H1 (cell line): ENCODE data around the gene SGCD. TPM values are rescaled to one million over a fixed set of nuclear protein-coding genes. Genes with fewer than 3 reads are reported as not detected.
A peak's percentile ranks its signal among the peaks of the same experiment; 100 is the strongest.
"Not testable (repeated sequence)": the region's sequence is repeated elsewhere in the genome, so short reads cannot be mapped to it uniquely, and the experiment has no call there.

Source experiments
- CTCF ChIA-PET: fragments of 300-600 bp; sonication (Branson Sonifier 250); formaldehyde crosslinking; loops from one replicate; lab custom pipeline; 2021; ENCODE audit not compliant: partially characterized antibody; lab: Charles Lee
- POLR2A ChIA-PET: fragments of 300-600 bp; sonication (Branson Sonifier 250); formaldehyde crosslinking; loops from one replicate; lab custom pipeline; 2021; ENCODE audit warnings: inconsistent platforms; ENCODE audit not compliant: partially characterized antibody; lab: Charles Lee
- DNase-seq, 2 experiments: peaks; one replicate each; pipeline versions ENCODE4 v3.0.0 to v3.0.0-alpha.2; 2010 to 2022; ENCODE audit warnings: low spot score in 2 of 2, low read depth in 1 of 2, mixed read lengths in 1 of 2
- FAIRE-seq: peaks from 2 replicates; lab custom pipeline; 2011; peaks lifted over from hg19 to GRCh38; lab: Jason Lieb, UNC
- H2AFZ ChIP-seq: 2 replicates; pipeline ENCODE4 v1.8.1; 2012; ENCODE audit warnings: low read length, inconsistent platforms
- H2AK5ac ChIP-seq: 2 replicates; pipeline ENCODE4 v1.6.1; 2013; ENCODE audit warnings: low read depth, low read length
- H2BK120ac ChIP-seq: replicated peaks from 2 replicates; pipeline ENCODE3; 2013; ENCODE audit warnings: low read depth, low read length, inconsistent platforms
- H2BK12ac ChIP-seq: 2 replicates; pipeline ENCODE4 v1.6.1; 2013; ENCODE audit warnings: low read depth, low read length
- H2BK15ac ChIP-seq: 2 replicates; pipeline ENCODE4 v1.6.1; 2013; ENCODE audit warnings: low read length
- H2BK20ac ChIP-seq: 2 replicates; pipeline ENCODE4 v1.6.1; 2013; ENCODE audit warnings: low read length
- H2BK5ac ChIP-seq: 2 replicates; pipeline ENCODE4 v1.6.1; 2013; ENCODE audit warnings: low read depth, low read length
- H3K14ac ChIP-seq: 2 replicates; pipeline ENCODE4 v1.6.1; 2013; ENCODE audit warnings: inconsistent platforms; ENCODE audit not compliant: insufficient read length
- H3K18ac ChIP-seq: 2 replicates; pipeline ENCODE4 v1.6.1; 2013; ENCODE audit warnings: low read length; ENCODE audit errors: extremely low read depth
- H3K23ac ChIP-seq: 2 replicates; pipeline ENCODE4 v1.6.1; 2013; ENCODE audit warnings: inconsistent platforms; ENCODE audit not compliant: insufficient read length
- H3K23me2 ChIP-seq: 2 replicates; pipeline ENCODE4 v1.6.1; 2013; ENCODE audit warnings: low read depth, low read length
- H3K27ac ChIP-seq: 2 replicates; pipeline ENCODE4 v1.6.1; 2011; ENCODE audit warnings: low read depth, low read length, inconsistent platforms
- H3K27me3 ChIP-seq, 4 experiments: replicated peaks in 1 of 4; 1 replicate in 1 of 4; 2 replicates in 3 of 4; pipeline versions ENCODE4 v1.6.1 to v1.8.1; 2011 to 2013; ENCODE audit warnings: low read length in 3 of 4, mild to moderate bottlenecking in 3 of 4, inconsistent platforms in 2 of 4, mixed read lengths in 2 of 4, moderate library complexity in 1 of 4; ENCODE audit not compliant: control insufficient read depth in 3 of 4, insufficient read depth in 3 of 4; ENCODE audit errors: extremely low read depth in 1 of 4
- H3K36me3 ChIP-seq, 4 experiments: 2 replicates each; pipeline versions ENCODE4 v1.6.1 to v1.8.1; 2011 to 2013; ENCODE audit warnings: mild to moderate bottlenecking in 4 of 4, low read length in 3 of 4, moderate library complexity in 2 of 4, control low read depth in 1 of 4, inconsistent platforms in 1 of 4; ENCODE audit not compliant: insufficient read depth in 4 of 4, control insufficient read depth in 2 of 4
- H3K4ac ChIP-seq: replicated peaks from 2 replicates; pipeline ENCODE3; 2013; ENCODE audit warnings: low read length, low read depth, mixed read lengths, inconsistent platforms; ENCODE audit not compliant: insufficient read length
- H3K4me1 ChIP-seq, 4 experiments: replicated peaks in 1 of 4; 1 replicate in 1 of 4; 2 replicates in 3 of 4; pipeline versions ENCODE4 v1.6.1 to v1.8.1; 2011 to 2013; ENCODE audit warnings: low read length in 3 of 4, inconsistent platforms in 2 of 4, mixed read lengths in 1 of 4; ENCODE audit not compliant: insufficient read depth in 4 of 4, control insufficient read depth in 3 of 4
- H3K4me2 ChIP-seq, 2 experiments: 2 replicates each; pipeline versions ENCODE4 v1.6.1 to v1.8.1; 2011 to 2013; ENCODE audit warnings: low read depth in 2 of 2, low read length in 2 of 2, control low read depth in 1 of 2, inconsistent platforms in 1 of 2, mild to moderate bottlenecking in 1 of 2; ENCODE audit not compliant: insufficient read depth in 1 of 2
- H3K4me3 ChIP-seq, 4 experiments: fragments of 200-600, 300-600 bp in 1 of 4; sonication (generic), shearing (Covaris generic), sonication (Bioruptor Twin) in 1 of 4; 2 replicates each; pipeline versions ENCODE4 v1.5.1 to v1.8.1; 2011 to 2016; ENCODE audit warnings: low read length in 4 of 4, low read depth in 3 of 4, control low read depth in 2 of 4, inconsistent platforms in 2 of 4, mild to moderate bottlenecking in 2 of 4, mixed read lengths in 1 of 4, moderate library complexity in 1 of 4; ENCODE audit not compliant: insufficient read depth in 2 of 4; ENCODE audit errors: extremely low read depth in 1 of 4
- H3K56ac ChIP-seq: replicated peaks from 2 replicates; pipeline ENCODE3; 2013; ENCODE audit warnings: low read depth, mild to moderate bottlenecking, mixed read lengths, low read length, inconsistent platforms; ENCODE audit not compliant: insufficient read length
- H3K79me1 ChIP-seq: 2 replicates; pipeline ENCODE4 v1.6.1; 2013; ENCODE audit warnings: low read depth, low read length, control low read depth
- H3K79me2 ChIP-seq, 2 experiments: 2 replicates each; pipeline versions ENCODE4 v1.6.1 to v1.8.1; 2012 to 2013; ENCODE audit warnings: low read length in 2 of 2, mild to moderate bottlenecking in 2 of 2, inconsistent platforms in 1 of 2; ENCODE audit not compliant: insufficient read depth in 2 of 2, control insufficient read depth in 1 of 2
- H3K9ac ChIP-seq, 4 experiments: replicated peaks in 1 of 4; 1 replicate in 1 of 4; 2 replicates in 3 of 4; pipeline versions ENCODE4 v1.6.1 to v1.8.1; 2011 to 2013; ENCODE audit warnings: low read depth in 3 of 4, low read length in 3 of 4, control low read depth in 2 of 4, mild to moderate bottlenecking in 2 of 4, moderate library complexity in 2 of 4, inconsistent platforms in 1 of 4; ENCODE audit errors: extremely low read depth in 1 of 4
- H3K9me3 ChIP-seq, 2 experiments: 2 replicates each; pipeline versions ENCODE4 v1.6.1 to v1.8.1; 2012 to 2013; ENCODE audit warnings: mild to moderate bottlenecking in 2 of 2, moderate library complexity in 2 of 2, control low read depth in 1 of 2, inconsistent platforms in 1 of 2, low read depth in 1 of 2, low read length in 1 of 2, mixed read lengths in 1 of 2; ENCODE audit not compliant: insufficient read depth in 2 of 2
- H4K20me1 ChIP-seq, 2 experiments: replicated peaks in 1 of 2; 2 replicates each; pipeline versions ENCODE3 to v1.8.1; 2011 to 2013; ENCODE audit warnings: inconsistent platforms in 2 of 2, low read length in 2 of 2, mild to moderate bottlenecking in 1 of 2; ENCODE audit not compliant: insufficient read depth in 2 of 2, control insufficient read depth in 1 of 2
- H4K5ac ChIP-seq: 2 replicates; pipeline ENCODE4 v1.6.1; 2013; ENCODE audit warnings: low read length, low read depth, mixed read lengths, inconsistent platforms; ENCODE audit not compliant: insufficient read length
- H4K8ac ChIP-seq: 2 replicates; pipeline ENCODE4 v1.8.0; 2013; ENCODE audit warnings: mild to moderate bottlenecking, moderate library complexity, low read length, inconsistent platforms; ENCODE audit not compliant: insufficient read depth; ENCODE audit errors: extremely low read depth
- H4K91ac ChIP-seq: replicated peaks from 2 replicates; pipeline ENCODE3; 2013; ENCODE audit warnings: low read length, mixed read lengths, inconsistent platforms; ENCODE audit not compliant: insufficient read length
- RAD21 ChIP-seq, 2 experiments: IDR thresholded peaks in 1 of 2; conservative IDR thresholded peaks in 1 of 2; 2 replicates each; pipeline ENCODE4 v1.6.1; 2011; ENCODE audit warnings: low read depth in 2 of 2, low read length in 2 of 2, improper control_type of control experiment in 1 of 2, inconsistent platforms in 1 of 2, mild to moderate bottlenecking in 1 of 2, moderate library complexity in 1 of 2
- WGBS, 2 experiments: shearing (Covaris generic) in 1 of 2; methylation state at CpG; one replicate each; pipeline versions ENCODE4 v1.1.6 to v1.1.7; 2013 to 2015; ENCODE audit warnings: low lambda C conversion rate in 2 of 2, mixed read lengths in 2 of 2, inconsistent platforms in 1 of 2, low coverage in 1 of 2, missing lambda C conversion rate in 1 of 2; ENCODE audit not compliant: insufficient replicate concordance in 2 of 2, insufficient coverage in 1 of 2, insufficient read length in 1 of 2; ENCODE audit errors: extremely low coverage in 1 of 2, missing lambda C conversion rate in 1 of 2; 5-methylcytosine and 5-hydroxymethylcytosine counted together
- polyA plus RNA-seq, 7 experiments: library from polyadenylated mRNA; depleted of rRNA in 3 of 7; stranded (reverse) in 5 of 7; unstranded in 2 of 7; fragments of >200 nt in 5 of 7; fragments of 200-250 nt in 2 of 7; gene quantifications; 1 replicate in 5 of 7; 2 replicates in 1 of 7; 4 replicates in 1 of 7; pipeline versions ENCODE4 v1.2.1 to v1.2.3, GENCODE V29; 2011 to 2013; ENCODE audit warnings: missing spikeins in 2 of 7, mixed read lengths in 2 of 7
- total RNA-seq: library from RNA; stranded (reverse); fragmentation: NEBNext Ultra II Directional; extraction: Animal tissue kit (Norgen Biotek cat#: 25700); gene quantifications from 2 replicates; pipeline ENCODE4 v1.2.1, GENCODE V29; 2021
- TF ChIP-seq, protein P1 (sequence below), 3 experiments: IDR thresholded peaks; 1 replicate in 2 of 3; 2 replicates in 1 of 3; pipeline versions ENCODE4 v1.5.1 to v1.6.1; 2011; ENCODE audit warnings: low read length in 3 of 3, mild to moderate bottlenecking in 3 of 3, inconsistent platforms in 2 of 3, low read depth in 1 of 3, moderate library complexity in 1 of 3; ENCODE audit not compliant: insufficient read depth in 1 of 3; ENCODE audit errors: control extremely low read depth in 1 of 3

SGCD gene
- total and polyA plus RNA-seq, 2 of the 8 experiments (the other 6 are each of a cell fraction or from before 2014, with no cell fraction given) = 0.04 to 0.08 TPM

DNA sequence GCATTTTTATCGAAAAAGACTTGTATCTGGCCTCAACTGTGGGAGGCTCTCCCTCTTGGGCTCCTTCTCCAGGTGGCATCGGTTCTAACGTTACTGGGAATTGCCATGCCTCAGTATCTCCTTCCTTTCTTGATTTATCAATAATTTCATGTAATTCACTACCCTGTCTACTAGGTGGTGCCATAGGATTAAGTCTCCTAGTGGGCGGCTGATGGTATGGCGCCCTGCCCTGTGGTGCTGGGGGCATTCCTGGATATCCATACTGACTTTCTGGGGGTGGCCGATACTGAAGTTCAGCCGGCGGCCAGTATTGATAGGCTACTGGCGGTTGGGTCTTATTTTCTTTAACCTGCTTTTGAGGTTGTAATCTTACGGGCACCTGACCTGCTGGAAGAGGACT, 337.9 kb downstream of the SGCD start:
- POLR2A ChIA-PET = not testable (repeated sequence)

More for the DNA sequence above, 337.9 kb downstream of the SGCD start:
- H3K14ac ChIP-seq, H3K9ac ChIP-seq, CTCF ChIA-PET, H3K36me3 ChIP-seq, H3K18ac ChIP-seq, H3K4me2 ChIP-seq, H3K4me1 ChIP-seq, DNase-seq, H2BK5ac ChIP-seq, H3K23me2 ChIP-seq, H3K4me3 ChIP-seq, H3K79me2 ChIP-seq, H2BK20ac ChIP-seq, H2BK12ac ChIP-seq, H2AFZ ChIP-seq, H4K5ac ChIP-seq, H4K91ac ChIP-seq, H2BK120ac ChIP-seq, H3K56ac ChIP-seq, H3K79me1 ChIP-seq, H2AK5ac ChIP-seq, H3K9me3 ChIP-seq, H4K8ac ChIP-seq, H4K20me1 ChIP-seq, H3K27ac ChIP-seq, H3K4ac ChIP-seq, FAIRE-seq, H2BK15ac ChIP-seq, H3K23ac ChIP-seq, H3K27me3 ChIP-seq: not testable (repeated sequence)
- WGBS, 2 experiments = 77% methylated on average over 7 of the region's 10 CpGs; no CpG with 5 or more reads in 1 of the 2 experiments
- peak; percentile 32 to 38; a peak in 3 of 4 replicates for TF ChIP-seq RAD21 (IDR thresholded peaks at IDR 0.05 in 1 of 2, conservative IDR thresholded peaks at IDR 0.05 in 1 of 2; ENCODE audit: low read depth in 2 of 2, low read length in 2 of 2)
- TF ChIP-seq, protein P1, sequence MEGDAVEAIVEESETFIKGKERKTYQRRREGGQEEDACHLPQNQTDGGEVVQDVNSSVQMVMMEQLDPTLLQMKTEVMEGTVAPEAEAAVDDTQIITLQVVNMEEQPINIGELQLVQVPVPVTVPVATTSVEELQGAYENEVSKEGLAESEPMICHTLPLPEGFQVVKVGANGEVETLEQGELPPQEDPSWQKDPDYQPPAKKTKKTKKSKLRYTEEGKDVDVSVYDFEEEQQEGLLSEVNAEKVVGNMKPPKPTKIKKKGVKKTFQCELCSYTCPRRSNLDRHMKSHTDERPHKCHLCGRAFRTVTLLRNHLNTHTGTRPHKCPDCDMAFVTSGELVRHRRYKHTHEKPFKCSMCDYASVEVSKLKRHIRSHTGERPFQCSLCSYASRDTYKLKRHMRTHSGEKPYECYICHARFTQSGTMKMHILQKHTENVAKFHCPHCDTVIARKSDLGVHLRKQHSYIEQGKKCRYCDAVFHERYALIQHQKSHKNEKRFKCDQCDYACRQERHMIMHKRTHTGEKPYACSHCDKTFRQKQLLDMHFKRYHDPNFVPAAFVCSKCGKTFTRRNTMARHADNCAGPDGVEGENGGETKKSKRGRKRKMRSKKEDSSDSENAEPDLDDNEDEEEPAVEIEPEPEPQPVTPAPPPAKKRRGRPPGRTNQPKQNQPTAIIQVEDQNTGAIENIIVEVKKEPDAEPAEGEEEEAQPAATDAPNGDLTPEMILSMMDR (IDR thresholded peaks at IDR 0.05; ENCODE audit: control extremely low read depth in 1 of 3, insufficient read depth in 1 of 3, low read depth in 1 of 3, low read length in 3 of 3) = peak in 2 of 3 experiments; percentile 5 to 48; a peak in 3 of 4 replicates
